ENCODE data around the gene RAB34. TPM values are rescaled to one million over a fixed set of nuclear protein-coding genes. Genes with fewer than 3 reads are reported as not detected.

Gene RAB34
- total RNA-seq, 4 donors from 2014 or later: 27.6 to 98.0 (median 65.1) TPM

GRCh38 chr17:28689011-28689410, 28.7 kb downstream of the RAB34 start:
- 93 to 100% methylated on average over 2 to 3 of the region's 3 CpGs for WGBS, 2 donors
- no peak for DNase-seq
- intact Hi-C loops (cut with DNase I): no loop called here
- H3K27ac ChIP-seq: no peak overlapping the region
- H3K36me3 ChIP-seq: peaks cover 46 to 100% (median 89%) of the 10 kb centered on the region in 3 donors
- H3K4me3 ChIP-seq: no peak overlapping the region
- no peaks in the 10 kb centered on the region for H3K9me3 ChIP-seq
- TF ChIP-seq CTCF (IDR thresholded peaks at IDR 0.05) (no peak), POLR2A (IDR thresholded peaks at IDR 0.05) (no peak)
- H3K27me3 ChIP-seq: no peaks in the 10 kb centered on the region
- peaks cover 0 to 13% (median 0%) of the 10 kb centered on the region in 3 donors for H3K4me1 ChIP-seq

- no peak overlapping the region for H3K27ac ChIP-seq
- intact Hi-C loops (cut with DNase I): no loop called here
- H3K9me3 ChIP-seq: no peaks in the 10 kb centered on the region
- no peak for DNase-seq
- H3K4me3 ChIP-seq: no peak overlapping the region
- no peaks in the 10 kb centered on the region for H3K27me3 ChIP-seq
- WGBS, 2 donors: 92 to 98% methylated on average over 4 of the region's 4 CpGs
- peaks cover 49 to 100% (median 91%) of the 10 kb centered on the region in 3 donors for H3K36me3 ChIP-seq
- peaks cover 0 to 13% (median 0%) of the 10 kb centered on the region in 3 donors for H3K4me1 ChIP-seq
- TF ChIP-seq CTCF (IDR thresholded peaks at IDR 0.05) (no peak), POLR2A (IDR thresholded peaks at IDR 0.05) (no peak)
Measured at GRCh38 chr17:28688481-28688880, 29.2 kb downstream of the RAB34 start.

GRCh38 chr17:28686296-28686695, 31.4 kb downstream of the RAB34 start:
- H3K27me3 ChIP-seq: no peaks in the 10 kb centered on the region
- no peak overlapping the region for H3K4me3 ChIP-seq
- no peak for DNase-seq
- H3K36me3 ChIP-seq: peaks cover 59 to 100% (median 94%) of the 10 kb centered on the region in 3 donors
- peaks cover 0 to 13% (median 0%) of the 10 kb centered on the region in 3 donors for H3K4me1 ChIP-seq
- intact Hi-C loops (cut with DNase I): no loop called here
- 76 to 78% methylated on average over 2 to 4 of the region's 4 CpGs for WGBS, 2 donors
- H3K9me3 ChIP-seq: no peaks in the 10 kb centered on the region
- TF ChIP-seq CTCF (IDR thresholded peaks at IDR 0.05): no peak
- TF ChIP-seq POLR2A (IDR thresholded peaks at IDR 0.05): no peak
- no peak overlapping the region for H3K27ac ChIP-seq

- 83 to 86% methylated on average over 5 of the region's 5 CpGs for WGBS, 2 donors
- peaks cover 60 to 100% (median 93%) of the 10 kb centered on the region in 3 donors for H3K36me3 ChIP-seq
- no peak for DNase-seq
- H3K9me3 ChIP-seq: no peaks in the 10 kb centered on the region
- intact Hi-C loops (cut with DNase I): no loop called here
- no peak overlapping the region for H3K27ac ChIP-seq
- H3K4me1 ChIP-seq: peaks cover 0 to 13% (median 0%) of the 10 kb centered on the region in 3 donors
- TF ChIP-seq CTCF (IDR thresholded peaks at IDR 0.05) (no peak), POLR2A (IDR thresholded peaks at IDR 0.05) (no peak)
- H3K4me3 ChIP-seq: no peak overlapping the region
- H3K27me3 ChIP-seq: no peaks in the 10 kb centered on the region
Measured at GRCh38 chr17:28685366-28685765, 32.3 kb downstream of the RAB34 start.

- TF ChIP-seq POLR2A (IDR thresholded peaks at IDR 0.05) (no peak), CTCF (IDR thresholded peaks at IDR 0.05) (no peak)
- Histone ChIP-seq H3K36me3 (peaks cover 60 to 100% (median 92%) of the 10 kb centered on the region in 3 donors), H3K4me1 (peaks cover 0 to 13% (median 0%) of the 10 kb centered on the region in 3 donors), H3K4me3 (no peak overlapping the region), H3K27me3 (no peaks in the 10 kb centered on the region), H3K27ac (no peak overlapping the region), H3K9me3 (no peaks in the 10 kb centered on the region)
- WGBS, 2 donors: 60 to 76% methylated on average over 3 of the region's 3 CpGs
- no peak for DNase-seq
- intact Hi-C loops (cut with DNase I): no loop called here
Measured at GRCh38 chr17:28684963-28685362, 32.7 kb downstream of the RAB34 start.

Measured in esophagus squamous epithelium (tissue), 5 donors.